LoVo (cell line): ENCODE data around the gene SERPINB12.
A peak's percentile ranks its signal among the peaks of the same experiment; 100 is the strongest.

ENCODE experiments used
- DNase-seq: peaks from one replicate; pipeline ENCODE4 v3.0.0-alpha.2; 2016; ENCODE audit warnings: low spot score

Gene SERPINB12

GRCh38 chr18:63551769-63552168, 9.6 kb downstream of the SERPINB12 start:
- no peak for DNase-seq

- DNase-seq = no peak
Observed at GRCh38 chr18:63552581-63552980, 10.4 kb downstream of the SERPINB12 start.

GRCh38 chr18:63553081-63553480, 10.9 kb downstream of the SERPINB12 start:
- no peak for DNase-seq

DNA sequence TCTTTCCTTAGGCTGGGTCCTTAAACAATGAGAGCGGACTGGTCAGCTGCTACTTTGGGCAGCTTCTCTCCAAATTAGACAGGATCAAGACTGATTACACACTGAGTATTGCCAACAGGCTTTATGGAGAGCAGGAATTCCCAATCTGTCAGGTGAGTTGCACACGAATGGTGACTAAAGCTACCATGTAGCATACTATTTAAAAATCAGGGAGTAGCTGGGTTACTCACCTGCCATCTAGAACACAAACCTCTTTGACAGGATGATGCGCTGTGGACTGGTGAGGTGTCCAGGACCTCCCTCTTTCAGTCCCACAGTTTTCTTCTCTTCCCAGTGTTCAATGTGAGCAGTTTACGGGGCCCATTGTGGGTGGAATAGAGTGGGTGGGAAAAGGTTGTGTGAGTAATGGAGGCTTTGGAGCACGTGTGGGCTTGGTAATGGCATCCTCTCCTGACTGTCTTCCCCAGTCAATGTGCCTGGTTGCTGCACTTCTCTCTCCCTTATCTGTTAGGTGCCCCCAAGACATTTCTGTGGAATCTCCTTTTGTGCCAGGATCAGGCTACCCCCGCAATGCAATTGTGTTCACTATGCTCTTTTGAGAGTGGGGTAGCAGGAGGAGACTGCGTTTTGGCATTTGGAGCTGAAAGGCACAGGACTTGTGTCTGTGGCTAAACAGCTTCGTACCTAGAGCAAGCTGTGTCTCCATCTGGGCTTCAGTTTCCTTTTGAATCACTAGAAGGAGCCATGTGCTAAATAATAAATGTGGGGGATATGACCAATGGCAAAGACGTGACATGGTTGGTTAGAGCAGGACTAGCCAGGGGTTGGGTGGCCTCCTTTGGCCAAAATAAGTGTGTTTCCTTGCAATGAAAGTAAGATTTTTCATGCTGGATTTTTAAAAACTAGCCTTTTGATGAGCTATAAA, 17.7 kb downstream of the SERPINB12 start:
- DNase-seq = no peak

GRCh38 chr18:63562284-63562683, 20.1 kb downstream of the SERPINB12 start:
- DNase-seq = no peak

- no peak for DNase-seq
Observed at GRCh38 chr18:63564021-63564420, 21.9 kb downstream of the SERPINB12 start.

DNA sequence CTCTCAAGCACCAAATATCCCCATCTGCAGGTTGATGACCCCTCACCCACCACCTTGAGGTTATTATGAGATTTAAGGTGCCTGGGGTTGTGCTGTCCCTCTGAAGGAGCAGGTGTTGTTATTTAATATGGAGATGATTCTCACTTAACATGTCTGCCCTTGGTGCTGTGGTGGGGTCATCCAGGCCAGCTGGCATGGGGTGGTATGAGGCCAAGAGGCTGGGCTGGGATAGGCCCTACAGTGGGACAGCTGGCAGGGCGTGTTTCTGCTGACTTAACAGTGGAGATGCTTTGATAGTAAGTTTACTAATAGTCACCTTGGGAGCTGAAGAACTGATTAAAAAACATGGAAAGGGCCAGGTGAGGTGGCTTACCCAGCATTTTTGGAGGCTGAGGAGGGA, 22.4 kb downstream of the SERPINB12 start:
- no peak for DNase-seq

DNA sequence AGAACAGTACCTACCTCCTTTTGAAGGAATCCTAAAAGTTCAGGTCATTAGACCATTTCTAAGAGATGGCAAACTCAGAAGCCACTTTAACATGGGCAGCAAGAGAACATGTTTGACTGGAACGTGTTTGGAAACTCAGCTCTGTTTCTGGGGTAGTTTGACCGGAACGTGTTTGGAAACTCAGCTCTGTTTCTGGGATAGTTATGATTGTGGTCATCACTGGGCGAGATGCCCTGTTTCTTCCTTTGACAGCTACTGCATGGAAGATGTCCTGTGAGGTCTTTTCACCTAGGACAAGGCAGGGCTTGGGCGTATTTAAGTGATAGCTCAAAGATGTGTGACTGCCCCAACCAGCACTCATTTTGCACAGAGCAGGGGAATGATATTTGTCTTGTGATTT, 25.1 kb downstream of the SERPINB12 start:
- no peak for DNase-seq

DNA sequence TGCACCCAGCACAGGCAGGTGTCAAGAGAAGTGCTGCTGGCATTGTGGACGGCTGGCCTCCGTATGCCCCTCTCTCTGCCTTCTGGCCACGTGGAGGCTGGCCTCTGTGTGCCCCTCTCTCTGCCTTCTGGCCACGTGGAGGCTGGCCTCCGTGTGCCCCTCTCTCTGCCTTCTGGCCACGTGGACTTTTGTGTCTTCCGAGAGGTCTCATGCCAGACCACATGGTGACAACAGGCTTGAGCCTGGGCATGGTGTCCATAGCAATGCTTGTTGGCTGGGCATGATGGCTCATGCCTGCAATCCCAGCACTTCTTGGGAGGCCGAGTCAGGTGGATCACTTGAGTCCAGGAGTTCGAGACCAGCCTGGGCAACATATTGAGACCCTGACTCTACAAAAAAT, 25.7 kb downstream of the SERPINB12 start:
- DNase-seq = no peak

- DNase-seq = no peak
Observed at GRCh38 chr18:63570721-63571120, 28.6 kb downstream of the SERPINB12 start.

GRCh38 chr18:63575681-63576080, 33.5 kb downstream of the SERPINB12 start:
- DNase-seq = no peak

GRCh38 chr18:63578357-63578958, 36.3 kb downstream of the SERPINB12 start:
- peak; percentile 24 for DNase-seq

DNA sequence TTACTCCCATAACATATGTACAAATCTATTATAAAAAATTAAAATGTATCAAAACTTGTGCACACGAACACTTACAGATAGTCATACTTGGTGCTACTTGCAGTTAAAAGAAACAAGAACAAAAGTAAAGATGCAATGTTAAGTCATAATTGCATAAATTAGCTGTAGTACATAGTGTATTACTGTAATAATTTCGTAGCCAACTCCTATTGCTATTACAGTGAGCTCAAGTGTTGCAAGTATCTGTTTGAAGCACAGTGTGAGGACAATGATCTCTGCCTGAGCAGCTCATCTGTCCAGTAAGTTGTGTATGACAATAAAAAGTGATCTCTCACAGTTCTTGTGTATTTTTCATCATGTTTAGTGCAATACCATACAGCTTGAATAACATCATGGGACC, 37.4 kb downstream of the SERPINB12 start:
- DNase-seq = no peak

DNA sequence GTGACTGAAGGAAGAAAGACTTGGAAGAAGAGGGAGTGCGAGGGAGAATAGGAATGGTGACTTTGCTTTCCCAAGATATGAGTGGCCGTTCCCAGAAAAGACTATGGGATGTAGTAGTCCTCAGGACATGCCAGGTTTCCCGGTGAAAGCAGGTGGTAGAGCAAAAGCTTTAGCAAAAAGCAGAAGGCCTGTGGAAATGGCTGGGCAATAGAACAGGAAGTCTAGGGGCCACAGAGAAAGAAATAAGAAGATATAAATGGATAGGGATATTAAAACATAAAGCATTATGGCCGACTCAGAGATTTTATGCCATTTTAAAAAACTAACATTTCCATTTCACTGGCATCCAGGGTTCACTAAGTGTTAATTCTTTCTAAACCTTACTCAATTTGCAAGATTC, 43.8 kb downstream of the SERPINB12 start:
- DNase-seq = no peak

DNA sequence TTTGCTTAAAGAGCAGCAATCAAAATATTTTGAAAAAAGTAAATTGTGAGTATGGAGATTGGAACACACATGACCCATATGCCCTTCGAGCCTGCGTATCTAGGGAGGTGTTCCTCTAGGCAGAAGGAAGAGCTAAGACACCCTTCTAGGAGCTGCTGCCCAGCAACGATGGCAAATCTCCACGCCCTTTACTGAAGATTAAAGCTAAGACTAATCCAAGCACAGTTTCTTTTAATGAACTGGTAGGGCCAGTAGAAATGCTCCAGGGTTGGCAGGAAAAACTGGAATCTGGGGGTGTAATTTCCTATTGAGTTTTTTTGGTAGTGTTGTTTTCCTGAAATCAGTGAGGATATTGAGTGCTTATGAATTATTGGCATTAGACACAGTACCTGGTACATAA, 44.3 kb downstream of the SERPINB12 start:
- DNase-seq = no peak

DNA sequence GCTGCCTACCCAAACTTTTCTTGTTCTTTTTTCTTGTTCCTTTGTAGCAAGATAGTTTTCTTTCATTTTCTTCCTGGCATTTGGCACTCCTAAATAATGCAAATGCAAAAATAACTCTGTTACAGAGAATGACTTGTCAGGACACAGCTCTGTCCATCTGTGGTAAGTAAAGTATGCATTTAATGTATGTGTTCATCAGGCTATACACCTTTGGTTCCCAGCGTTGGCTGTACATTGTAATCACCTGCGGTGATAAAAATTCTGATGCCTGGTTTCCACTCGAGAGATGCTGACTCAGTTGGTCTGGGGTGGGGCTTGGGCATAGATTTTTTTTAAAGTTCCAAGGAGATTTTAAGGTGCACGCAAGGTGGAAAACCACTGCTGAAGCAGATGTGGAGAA, 44.8 kb downstream of the SERPINB12 start, which contains the start of gene SERPINB13:
TSS of gene SERPINB13 (plus strand) at position 378 of the 400 bp plus-strand sequence. CDS start 1,325 bp downstream, outside the sequence.
- no peak for DNase-seq

GRCh38 chr18:63588909-63589308, 46.7 kb downstream of the SERPINB12 start:
- no peak for DNase-seq

GRCh38 chr18:63590373-63590772, 48.2 kb downstream of the SERPINB12 start:
- DNase-seq = no peak

DNA sequence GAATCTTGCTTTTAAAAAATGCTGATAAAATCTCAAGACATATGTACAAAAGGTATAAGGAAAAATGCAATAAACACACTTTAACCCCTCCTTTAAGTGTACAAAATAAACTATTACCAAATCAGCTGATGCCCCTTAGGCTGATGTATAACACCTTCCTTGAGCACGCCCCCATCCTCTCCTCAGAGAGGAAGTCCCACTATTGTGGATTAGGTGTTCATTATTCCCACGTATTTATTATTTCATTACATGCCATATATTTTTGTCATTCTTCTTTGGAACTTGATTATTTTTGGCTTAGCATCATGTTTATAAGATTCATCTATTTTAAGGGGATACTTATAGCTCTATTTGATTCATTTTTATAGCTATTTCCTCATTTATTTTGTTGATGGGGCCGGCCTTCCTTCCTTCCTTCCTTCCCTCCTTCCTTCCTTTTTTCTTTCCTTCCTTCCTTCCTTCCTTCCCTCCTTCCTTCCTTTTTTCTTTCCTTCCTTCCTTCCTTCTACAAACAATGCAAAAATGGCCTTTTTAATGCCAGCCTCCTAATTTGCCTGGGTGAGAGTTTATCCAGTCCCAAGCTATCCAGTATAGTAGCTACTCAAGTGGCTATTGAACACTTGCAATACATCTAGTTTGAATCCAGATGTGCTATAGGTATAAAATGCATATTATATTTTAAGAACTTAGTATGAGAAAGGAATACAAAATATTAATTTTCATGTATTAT, 49.0 kb downstream of the SERPINB12 start:
- DNase-seq = no peak

DNA sequence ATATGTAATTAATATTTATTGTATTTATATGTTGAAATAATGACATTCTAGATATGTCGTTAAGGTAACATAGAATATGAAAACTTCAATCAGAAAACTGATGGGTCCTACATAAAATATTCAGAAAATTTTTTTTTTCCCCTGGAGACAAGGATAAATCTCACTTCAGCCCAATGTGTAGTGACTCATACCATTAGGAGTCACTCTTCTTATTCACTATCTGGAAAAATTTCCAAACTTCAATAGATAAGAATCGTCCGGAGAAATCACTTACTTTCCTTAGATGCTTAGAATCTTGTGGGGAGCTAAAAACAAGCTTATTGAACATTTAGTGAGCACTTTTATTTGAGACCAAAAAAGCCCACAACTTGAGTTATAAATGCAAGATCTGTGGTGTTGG, 49.6 kb downstream of the SERPINB12 start:
- DNase-seq = no peak

GRCh38 chr18:63592471-63592870, 50.3 kb downstream of the SERPINB12 start:
- no peak for DNase-seq

DNA sequence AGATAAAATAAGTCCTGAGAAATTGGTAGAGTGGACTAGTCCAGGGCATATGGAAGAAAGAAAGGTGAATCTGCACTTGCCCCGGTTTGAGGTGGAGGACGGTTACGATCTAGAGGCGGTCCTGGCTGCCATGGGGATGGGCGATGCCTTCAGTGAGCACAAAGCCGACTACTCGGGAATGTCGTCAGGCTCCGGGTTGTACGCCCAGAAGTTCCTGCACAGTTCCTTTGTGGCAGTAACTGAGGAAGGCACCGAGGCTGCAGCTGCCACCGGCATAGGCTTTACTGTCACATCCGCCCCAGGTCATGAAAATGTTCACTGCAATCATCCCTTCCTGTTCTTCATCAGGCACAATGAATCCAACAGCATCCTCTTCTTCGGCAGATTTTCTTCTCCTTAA, 54.8 kb downstream of the SERPINB12 start:
- no peak for DNase-seq

DNA sequence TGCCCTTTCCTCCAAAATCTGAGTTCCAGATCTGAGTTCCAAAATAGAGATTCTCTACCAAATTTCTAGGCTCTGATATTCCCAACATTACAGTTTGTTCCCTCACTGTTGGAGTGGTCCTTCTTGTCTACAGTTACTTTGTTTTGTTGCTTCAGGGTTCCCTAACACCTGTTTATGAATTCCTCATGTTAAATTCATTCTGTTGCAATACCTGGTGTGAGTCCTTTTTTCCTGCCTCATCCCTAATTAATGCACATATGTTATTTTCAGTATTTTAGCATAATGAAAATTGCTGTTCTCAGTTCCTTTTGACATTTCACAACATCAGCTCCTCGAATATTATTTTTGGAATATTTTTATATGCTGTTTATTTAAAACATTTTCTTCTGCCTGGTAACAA, 61.2 kb downstream of the SERPINB12 start:
- DNase-seq = no peak
